Right forelimb (tissue), 1 donor: ENCODE measurements around the gene VAV1.
"Not testable (repeated sequence)": the region's sequence is repeated elsewhere in the genome, so short reads cannot be mapped to it uniquely, and the experiment has no call there.

ENCODE experiments used
- DNase-seq: peaks from one replicate; pipeline ENCODE4 v3.0.0-alpha.2; 2018

The VAV1 gene

GRCh38 chr19:6737284-6737872 lies 35.1 kb upstream of the VAV1 start, which contains the start of gene GPR108:
GPR108 (minus strand) TSS chr19:6737580; CDS start chr19:6737576, 4 bp downstream.
- DNase-seq: peak; percentile 100

GRCh38 chr19:6737873-6738786 lies 34.4 kb upstream of the VAV1 start:
- DNase-seq: peak; percentile 76

GRCh38 chr19:6738787-6739389 lies 33.6 kb upstream of the VAV1 start:
- peak; percentile 64 for DNase-seq

- peak; percentile 92 for DNase-seq
These were observed 33.1 kb upstream of the VAV1 start, which contains the start of gene TRIP10 for GRCh38 chr19:6739390-6739882. TRIP10 (plus strand) TSS chr19:6739680; CDS start chr19:6739762, 82 bp downstream.

GRCh38 chr19:6739883-6740588 lies 32.5 kb upstream of the VAV1 start:
- DNase-seq: peak; percentile 57

GRCh38 chr19:6740589-6741343 lies 31.7 kb upstream of the VAV1 start:
- peak; percentile 79 for DNase-seq

- no peak for DNase-seq
These were observed 29.4 kb upstream of the VAV1 start for GRCh38 chr19:6743066-6743465.

GRCh38 chr19:6743714-6744380 lies 28.7 kb upstream of the VAV1 start:
- no peak for DNase-seq

- DNase-seq: peak; percentile 87
These were observed 27.9 kb upstream of the VAV1 start for GRCh38 chr19:6744381-6745301.

- DNase-seq: no peak
These were observed 26.5 kb upstream of the VAV1 start for GRCh38 chr19:6745965-6746364.

- not testable (repeated sequence) for DNase-seq
These were observed 24.0 kb upstream of the VAV1 start for GRCh38 chr19:6748543-6748942.

GRCh38 chr19:6750062-6750461 lies 22.4 kb upstream of the VAV1 start:
- no peak for DNase-seq

- no peak for DNase-seq
These were observed 21.3 kb upstream of the VAV1 start for GRCh38 chr19:6751189-6751588.

GRCh38 chr19:6752256-6753177 lies 20.0 kb upstream of the VAV1 start:
- no peak for DNase-seq

- DNase-seq: peak; percentile 64
These were observed 19.1 kb upstream of the VAV1 start for GRCh38 chr19:6753178-6754031.

- no peak for DNase-seq
These were observed 18.4 kb upstream of the VAV1 start for GRCh38 chr19:6754136-6754535.

- no peak for DNase-seq
These were observed 17.6 kb upstream of the VAV1 start for GRCh38 chr19:6754653-6755463.
